Measurements from ENCODE around the gene GABARAP. TPM values are rescaled to one million over a fixed set of nuclear protein-coding genes. Genes with fewer than 3 reads are reported as not detected.

Gene GABARAP
- total and polyA plus RNA-seq, 2 experiments from 2014 or later = 327 to 1,031 TPM

- peaks cover 71% of the 10 kb centered on the region for H3K79me2 ChIP-seq
- no peak overlapping the region for H3K27ac ChIP-seq
- no peak overlapping the region for H3K4me3 ChIP-seq
- H4K20me1 ChIP-seq (ENCODE audit: insufficient read depth, poor library complexity, severe bottlenecking) = no peaks in the 10 kb centered on the region
- no peak overlapping the region for H2AFZ ChIP-seq
- TF ChIP-seq EZH2 (IDR thresholded peaks at IDR 0.05; ENCODE audit: borderline replicate concordance) (no peak), EZH2phosphoT487 (IDR thresholded peaks at IDR 0.05; ENCODE audit: low read depth, severe bottlenecking, unreplicated experiment) (no peak), CTCF (IDR thresholded peaks at IDR 0.05; ENCODE audit: poor library complexity) (no peak)
- no peaks in the 10 kb centered on the region for H3K27me3 ChIP-seq
- peak; percentile 5 for DNase-seq (ENCODE audit: low spot score)
- WGBS (ENCODE audit: low lambda C conversion rate, missing lambda C conversion rate) = 94% methylated on average over 4 of the region's 4 CpGs
- H3K9me3 ChIP-seq (ENCODE audit: low read depth) = no peaks in the 10 kb centered on the region
- H3K4me2 ChIP-seq = no peak overlapping the region
- peaks cover 24% of the 10 kb centered on the region for H3K4me1 ChIP-seq (ENCODE audit: insufficient read depth)
- no peaks in the 10 kb centered on the region for H3K36me3 ChIP-seq (replicated peaks; ENCODE audit: insufficient read depth, low read depth)
- no peaks in the 10 kb centered on the region for H3K9me2 ChIP-seq (replicated peaks; ENCODE audit: insufficient read depth)
Observed at GRCh38 chr17:7254511-7254910, 12.3 kb upstream of the GABARAP start.

- no peaks in the 10 kb centered on the region for H3K9me3 ChIP-seq (ENCODE audit: low read depth)
- no peaks in the 10 kb centered on the region for H3K27me3 ChIP-seq
- peaks cover 84% of the 10 kb centered on the region for H3K79me2 ChIP-seq
- TF ChIP-seq CTCF (IDR thresholded peaks at IDR 0.05; ENCODE audit: poor library complexity) = no peak
- no peak for TF ChIP-seq EZH2 (IDR thresholded peaks at IDR 0.05; ENCODE audit: borderline replicate concordance)
- TF ChIP-seq EZH2phosphoT487 (IDR thresholded peaks at IDR 0.05; ENCODE audit: low read depth, severe bottlenecking, unreplicated experiment) = no peak
- peaks cover 21% of the 10 kb centered on the region for H3K4me1 ChIP-seq (ENCODE audit: insufficient read depth)
- H4K20me1 ChIP-seq (ENCODE audit: insufficient read depth, poor library complexity, severe bottlenecking) = peaks cover 7% of the 10 kb centered on the region
- peak overlapping the region; percentile 79 for H2AFZ ChIP-seq
- H3K9me2 ChIP-seq (replicated peaks; ENCODE audit: insufficient read depth) = no peaks in the 10 kb centered on the region
- H3K27ac ChIP-seq = peak overlapping the region; percentile 98
- no peak for DNase-seq (ENCODE audit: low spot score)
- no peaks in the 10 kb centered on the region for H3K36me3 ChIP-seq (replicated peaks; ENCODE audit: insufficient read depth, low read depth)
- WGBS (ENCODE audit: low lambda C conversion rate, missing lambda C conversion rate) = 75% methylated on average over 5 of the region's 5 CpGs
- H3K4me3 ChIP-seq = peak overlapping the region; percentile 65
- peak overlapping the region; percentile 92 for H3K4me2 ChIP-seq
Observed at GRCh38 chr17:7253082-7253481, 10.8 kb upstream of the GABARAP start.

- Histone ChIP-seq H3K4me1 (ENCODE audit: insufficient read depth) (peaks cover 15% of the 10 kb centered on the region), H2AFZ (peak within 1 kb of the TSS; percentile 94), H3K9me2 (replicated peaks; ENCODE audit: insufficient read depth) (no peaks in the 10 kb centered on the region), H3K36me3 (replicated peaks; ENCODE audit: insufficient read depth, low read depth) (no peaks in the 10 kb centered on the region), H3K9me3 (ENCODE audit: low read depth) (no peaks in the 10 kb centered on the region), H3K27ac (peak within 1 kb of the TSS; percentile 98), H4K20me1 (ENCODE audit: insufficient read depth, poor library complexity, severe bottlenecking) (peaks cover 7% of the 10 kb centered on the region), H3K27me3 (no peaks in the 10 kb centered on the region), H3K4me2 (peak within 1 kb of the TSS; percentile 92), H3K4me3 (peak within 1 kb of the TSS; percentile 91), H3K79me2 (peaks cover 86% of the 10 kb centered on the region)
- DNase-seq (ENCODE audit: low spot score) = peak; percentile 95
- TF ChIP-seq CTCF (IDR thresholded peaks at IDR 0.05; ENCODE audit: poor library complexity) = peak; percentile 46
- no peak for TF ChIP-seq EZH2phosphoT487 (IDR thresholded peaks at IDR 0.05; ENCODE audit: low read depth, severe bottlenecking, unreplicated experiment)
- 3% methylated on average over 38 of the region's 55 CpGs for WGBS (ENCODE audit: low lambda C conversion rate, missing lambda C conversion rate)
Observed at GRCh38 chr17:7252176-7253043, 10.2 kb upstream of the GABARAP start, which contains the start of gene ELP5. Gene ELP5 (plus strand): TSS chr17:7252215. CDS start chr17:7252551, 336 bp downstream.

All from hepatocyte (in vitro differentiated cells).